ENCODE results near the gene LHX6.

The LHX6 gene
- total RNA-seq, result 0 to 0.15 (median 0) reads per million in 4 donors

DNA sequence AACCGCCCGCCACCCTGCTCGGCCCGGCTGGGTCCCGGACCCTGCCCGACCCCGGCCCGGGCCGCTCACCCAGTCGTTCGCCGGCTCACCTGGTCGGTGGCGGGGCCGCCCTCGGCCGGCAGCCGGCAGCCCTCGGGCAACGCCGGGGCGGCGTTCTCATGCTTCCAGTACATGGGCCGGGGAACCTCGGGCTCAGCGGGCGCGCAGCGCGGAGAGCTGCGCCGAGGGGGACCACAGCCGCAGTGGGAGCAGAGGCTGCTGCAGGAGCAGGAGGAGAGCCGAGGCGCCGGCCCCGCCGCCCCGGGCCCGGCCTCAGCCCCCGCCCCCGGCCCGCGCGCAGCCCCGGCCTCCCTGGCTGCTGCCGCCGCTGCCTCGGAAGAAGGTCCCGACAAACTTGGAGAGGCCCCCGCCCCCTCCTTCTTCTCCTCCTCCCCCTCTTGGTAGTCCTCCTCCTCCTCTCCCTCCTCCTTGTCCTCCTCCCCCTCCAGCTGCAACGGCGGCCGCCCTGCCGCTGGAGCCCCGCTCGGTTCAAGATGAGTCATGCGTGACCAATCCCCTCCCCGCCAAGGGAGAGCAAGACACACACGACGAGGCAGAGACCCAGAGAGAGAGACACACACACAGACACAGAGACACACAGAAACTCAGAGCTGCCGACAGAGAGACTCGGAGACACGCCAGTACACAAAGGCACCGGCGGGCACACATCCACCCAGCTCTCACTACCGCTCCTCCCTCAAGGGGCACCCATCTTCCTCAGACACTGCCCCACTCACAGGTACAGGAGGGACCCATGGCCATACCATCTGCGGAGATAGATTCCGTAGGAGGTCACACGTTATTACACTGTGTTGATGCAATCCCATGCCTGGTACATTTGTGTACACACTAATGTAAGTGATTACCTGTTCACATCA lies at the start of gene LHX6:
TSS of gene LHX6 (minus strand) at position 390 of the 917 bp plus-strand sequence. CDS start at position 173, 217 bp downstream.
- DNase-seq, result no peak

DNA sequence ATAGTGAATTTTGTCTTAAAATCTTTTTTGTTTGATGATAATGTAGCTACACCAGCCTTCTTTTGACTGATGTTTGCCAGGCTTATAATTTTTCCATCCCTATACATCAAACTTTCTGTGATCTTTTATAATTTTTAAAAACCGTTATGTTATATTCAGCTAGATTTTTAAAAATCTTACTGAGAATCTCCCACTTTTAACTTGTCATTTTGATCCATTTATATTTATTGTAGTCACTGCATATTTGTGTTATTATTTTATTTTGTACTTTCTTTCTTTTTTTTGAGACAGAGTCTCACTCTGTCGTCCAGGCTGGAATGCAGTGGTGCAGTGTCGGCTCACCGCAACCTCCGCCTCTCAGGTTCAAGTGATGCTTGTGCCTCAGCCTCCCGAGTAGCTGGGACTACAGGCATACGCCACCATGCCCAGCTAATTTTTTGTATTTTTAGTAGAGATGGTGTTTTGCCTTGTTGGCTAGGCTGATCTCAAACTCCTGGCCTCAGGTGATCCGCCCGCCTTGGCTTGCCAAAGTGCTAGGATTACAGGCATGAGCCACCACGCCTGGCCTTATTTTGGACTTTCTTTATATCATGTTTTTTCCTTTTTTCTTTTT lies 48.6 kb upstream of the LHX6 start:
- no peak for DNase-seq

DNA sequence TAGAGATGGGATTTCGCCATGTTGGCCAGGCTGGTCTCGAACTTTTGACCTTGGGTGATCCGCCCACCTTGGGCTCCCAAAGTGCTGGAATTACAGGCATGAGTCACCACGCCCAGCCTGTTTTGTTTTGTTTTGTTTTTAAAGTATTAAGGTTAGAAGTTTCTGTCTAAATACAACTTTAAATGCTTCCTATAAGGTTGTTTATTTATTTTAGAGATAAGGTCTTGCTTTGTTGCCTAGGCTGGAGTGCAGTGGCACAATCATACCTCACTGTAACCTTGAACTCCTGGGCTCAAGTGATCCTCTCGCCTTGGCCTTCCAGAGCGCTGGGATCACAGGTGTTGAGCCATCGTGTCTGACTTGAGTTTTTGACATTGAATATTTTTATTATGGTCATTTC lies 47.3 kb upstream of the LHX6 start:
- no peak for DNase-seq

DNA sequence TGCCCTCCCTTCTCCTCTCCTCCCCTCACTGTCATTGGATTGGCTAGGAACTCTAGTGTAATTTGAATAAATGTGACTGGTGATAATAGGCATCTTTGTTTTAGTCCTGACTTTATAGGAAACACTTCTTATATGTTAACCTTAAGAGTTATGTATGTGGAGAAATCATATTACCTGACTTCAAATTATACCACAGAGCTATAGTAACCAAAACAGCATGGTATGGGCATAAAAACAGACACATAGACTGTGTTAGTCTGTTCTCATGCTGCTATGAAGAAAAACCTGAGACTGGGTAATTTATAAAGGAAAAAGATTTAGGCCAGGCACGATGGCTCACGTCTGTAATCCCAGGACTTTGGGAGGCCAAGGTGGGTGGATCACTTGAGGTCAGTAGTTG lies 45.3 kb upstream of the LHX6 start:
- no peak for DNase-seq

DNA sequence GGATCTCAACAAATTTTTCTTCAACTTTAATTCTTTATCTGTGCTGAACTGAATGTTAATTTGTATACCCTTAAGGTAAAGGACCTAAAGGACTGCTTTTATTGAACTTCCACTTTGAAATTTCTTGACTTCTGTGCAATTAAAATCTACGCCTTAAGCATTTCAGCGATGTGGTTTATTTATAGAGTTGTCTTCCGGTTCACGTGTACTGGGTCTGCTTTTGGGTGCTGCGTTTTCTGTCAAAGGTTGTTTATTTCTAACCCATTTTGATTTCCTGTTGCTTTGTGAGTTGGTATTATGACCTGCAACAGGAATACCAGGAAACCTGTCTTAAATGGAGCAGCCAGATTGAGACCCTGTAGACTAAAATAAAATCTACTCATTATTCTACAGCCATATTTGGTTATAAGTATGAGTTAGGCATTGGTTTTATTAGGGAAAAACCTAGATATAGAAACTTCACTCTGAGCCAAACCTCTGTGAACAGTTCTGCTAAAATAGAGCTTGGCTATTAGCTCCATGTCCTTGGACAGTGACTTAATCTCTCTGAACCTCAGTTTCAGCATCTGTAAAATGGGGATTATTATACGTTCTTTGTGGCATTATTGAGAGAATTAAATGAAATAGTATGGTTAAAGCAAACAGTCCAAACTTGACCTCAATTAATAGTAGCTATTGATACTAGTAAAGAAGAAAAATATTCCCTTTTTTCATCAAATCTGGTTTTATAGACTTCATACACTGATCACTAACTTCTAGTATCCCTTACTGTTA lies 39.5 kb upstream of the LHX6 start:
- DNase-seq, result no peak

DNA sequence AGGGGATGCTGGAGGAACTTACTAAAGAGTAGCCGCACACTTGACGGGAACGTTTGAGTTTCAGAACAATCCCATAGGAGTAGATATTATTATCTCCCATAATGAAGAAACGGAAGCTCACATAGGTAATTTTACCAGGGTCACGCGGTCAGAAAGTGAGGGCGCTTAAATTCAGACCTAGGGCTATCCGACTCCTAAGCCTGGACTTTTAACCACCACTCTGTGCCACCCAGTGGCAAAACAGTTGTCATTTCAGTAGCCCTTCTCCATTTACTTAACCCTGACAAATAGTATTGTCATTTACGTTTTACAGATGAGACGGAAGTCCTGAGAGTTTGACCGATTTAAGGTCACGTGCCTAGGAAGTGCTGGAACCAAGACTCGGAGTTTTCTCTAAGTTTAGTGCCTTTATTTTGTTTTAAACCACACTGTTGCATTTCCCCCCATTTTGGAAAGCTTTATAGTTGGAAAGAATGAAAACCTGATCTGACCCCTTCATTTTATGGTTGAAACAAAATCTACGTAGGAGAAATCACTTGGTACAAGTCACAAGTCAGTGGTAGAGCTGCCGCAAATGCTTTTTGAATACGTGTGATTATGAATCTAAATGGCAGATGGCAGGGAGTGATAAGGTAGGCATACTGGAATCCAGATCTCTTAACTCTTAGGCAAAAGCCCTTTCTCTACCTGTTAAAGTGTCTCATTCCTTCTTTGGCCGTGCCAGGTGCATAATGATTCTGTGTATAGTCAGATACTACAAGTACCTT lies 36.6 kb upstream of the LHX6 start:
- peak in 1 of 5 donors; percentile 59 for DNase-seq

DNA sequence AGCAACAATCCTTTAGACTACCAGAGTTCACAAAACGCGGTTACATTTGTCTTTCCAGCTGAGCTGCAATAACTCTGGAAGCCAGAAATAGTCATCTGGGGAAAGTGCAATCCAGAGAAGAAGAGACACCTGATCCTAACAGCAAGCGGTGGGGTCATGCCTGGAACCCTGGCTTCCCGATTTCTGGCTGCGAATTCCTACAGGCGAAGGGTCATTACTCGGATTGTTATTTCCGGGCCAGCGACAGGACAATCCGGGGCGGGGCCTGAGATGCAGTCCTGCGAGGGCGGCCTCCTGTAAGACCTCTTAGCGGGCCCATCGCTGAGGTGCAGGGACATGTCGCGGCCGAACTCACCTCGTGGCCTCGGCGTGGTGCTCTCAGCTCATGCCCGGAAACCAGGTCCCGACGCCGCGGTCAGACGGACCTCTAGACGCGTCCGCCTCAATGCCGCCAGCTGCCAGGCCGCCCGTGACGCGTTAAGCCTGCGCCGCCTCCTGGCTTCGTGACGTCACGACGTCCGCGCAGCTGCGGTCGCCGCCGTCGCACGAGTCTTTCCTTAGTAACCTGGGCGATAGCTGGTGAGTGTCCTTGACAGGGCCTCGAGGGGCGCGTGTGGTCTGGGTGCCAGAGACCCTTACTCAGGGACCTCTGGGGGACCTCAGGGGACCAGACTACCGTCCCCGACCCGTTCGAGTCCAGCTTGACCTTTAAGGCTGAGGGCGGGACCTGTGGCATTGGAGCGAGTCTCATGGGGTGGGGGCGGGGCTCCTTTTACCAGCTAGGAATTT lies 35.8 kb upstream of the LHX6 start, which contains the start of the genes MRRF and RBM18:
TSS of gene MRRF (plus strand) at position 523 of the 789 bp plus-strand sequence. CDS start 6,010 bp downstream, outside the sequence.
TSS of gene RBM18 (minus strand) at position 481 of the 789 bp plus-strand sequence. CDS start 3,348 bp downstream, outside the sequence.
- DNase-seq, result peak; percentile 71 to 94 (median 82)

DNA sequence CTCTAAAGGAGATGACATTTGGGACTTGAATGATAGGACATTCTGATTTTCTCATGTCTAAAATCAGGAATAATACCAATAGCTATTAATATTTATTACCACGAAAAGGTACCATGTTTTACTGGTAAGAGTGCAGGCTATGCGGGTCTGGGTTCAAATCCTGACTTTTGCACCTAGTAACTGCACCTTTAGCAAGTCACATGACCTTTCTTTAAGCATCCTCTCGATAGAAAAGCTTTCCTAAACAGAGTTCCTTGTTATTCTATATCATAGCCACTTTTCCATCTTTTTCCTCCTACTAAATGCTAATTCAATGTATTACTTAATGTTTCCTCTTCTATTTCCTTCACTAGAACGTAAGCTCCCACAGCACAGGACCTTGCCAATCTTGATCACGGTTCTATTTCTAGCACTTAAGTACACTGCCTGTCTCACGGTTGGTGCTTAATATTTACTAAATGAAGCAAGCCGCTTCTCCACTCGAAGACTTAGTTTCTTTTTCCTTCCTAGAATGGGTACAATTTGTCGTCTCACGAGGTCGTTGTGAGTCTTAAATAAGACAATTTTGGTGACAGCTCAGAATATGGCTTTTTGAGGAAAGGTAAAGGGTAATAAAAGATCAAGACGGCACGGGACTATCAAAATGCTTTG lies 35.1 kb upstream of the LHX6 start:
- peak in 1 of 5 donors; percentile 14 for DNase-seq

- DNase-seq, result no peak
These were observed 33.3 kb upstream of the LHX6 start for GRCh38 chr9:122262073-122262472.

- no peak for DNase-seq
These were observed 32.7 kb upstream of the LHX6 start for GRCh38 chr9:122261469-122261881.

GRCh38 chr9:122258886-122259415 lies 30.2 kb upstream of the LHX6 start:
- DNase-seq, result no peak

- no peak for DNase-seq
These were observed 27.4 kb upstream of the LHX6 start for GRCh38 chr9:122256206-122256605.

GRCh38 chr9:122254761-122255160 lies 26.0 kb upstream of the LHX6 start:
- DNase-seq, result no peak

GRCh38 chr9:122252796-122253195 lies 24.0 kb upstream of the LHX6 start:
- no peak for DNase-seq

GRCh38 chr9:122251351-122251750 lies 22.6 kb upstream of the LHX6 start:
- DNase-seq, result no peak

- no peak for DNase-seq
These were observed 19.7 kb upstream of the LHX6 start for GRCh38 chr9:122248448-122248865.

GRCh38 chr9:122246666-122247065 lies 17.9 kb upstream of the LHX6 start:
- DNase-seq, result no peak

DNA sequence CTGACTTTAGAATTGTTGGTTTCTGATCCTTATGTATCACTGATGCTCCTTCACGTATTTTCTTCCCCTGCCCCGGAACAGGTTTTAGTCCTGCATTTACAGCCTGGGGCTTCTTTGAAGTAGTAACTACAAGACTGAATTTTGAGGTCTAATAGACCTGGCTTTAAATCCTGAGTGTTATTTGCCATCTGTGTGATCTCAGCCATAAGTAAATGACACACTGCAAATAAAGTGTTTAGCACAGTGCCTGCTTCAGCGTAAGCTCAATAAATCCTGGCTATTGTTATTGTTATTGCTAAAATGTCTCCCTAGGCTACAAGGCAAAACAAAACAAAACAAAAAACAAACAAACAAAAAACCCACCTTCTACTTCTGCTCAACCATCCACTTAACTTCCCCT lies 15.6 kb upstream of the LHX6 start:
- DNase-seq, result no peak

DNA sequence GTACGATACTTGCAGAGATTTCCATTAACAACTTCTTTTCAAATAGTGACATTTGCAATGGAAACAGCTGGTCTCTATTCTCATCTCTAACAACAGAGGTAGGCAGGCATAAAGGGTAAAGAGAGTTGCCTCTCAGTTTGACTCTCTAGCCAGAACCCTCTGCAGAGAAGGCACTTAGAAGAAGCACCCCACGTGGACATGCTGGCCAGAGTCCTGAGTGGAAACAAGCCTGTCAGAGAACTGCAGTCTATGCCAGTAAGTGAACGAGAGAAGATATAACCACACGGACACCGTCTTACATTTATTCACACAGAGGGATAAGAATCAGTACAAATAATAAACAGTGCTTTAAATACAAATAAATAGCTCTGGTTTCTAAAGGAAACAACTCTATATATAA lies 11.0 kb upstream of the LHX6 start:
- DNase-seq, result no peak

- DNase-seq, result no peak
These were observed 7.9 kb upstream of the LHX6 start for GRCh38 chr9:122236681-122237080.
